Cerebellar cortex (tissue), 1 donor: ENCODE results near the gene CRTC2.

ENCODE experiments used
- DNase-seq: peaks from one replicate; pipeline ENCODE4 v3.0.0-alpha.2; 2015; ENCODE audit warnings: low spot score

The CRTC2 gene

DNA sequence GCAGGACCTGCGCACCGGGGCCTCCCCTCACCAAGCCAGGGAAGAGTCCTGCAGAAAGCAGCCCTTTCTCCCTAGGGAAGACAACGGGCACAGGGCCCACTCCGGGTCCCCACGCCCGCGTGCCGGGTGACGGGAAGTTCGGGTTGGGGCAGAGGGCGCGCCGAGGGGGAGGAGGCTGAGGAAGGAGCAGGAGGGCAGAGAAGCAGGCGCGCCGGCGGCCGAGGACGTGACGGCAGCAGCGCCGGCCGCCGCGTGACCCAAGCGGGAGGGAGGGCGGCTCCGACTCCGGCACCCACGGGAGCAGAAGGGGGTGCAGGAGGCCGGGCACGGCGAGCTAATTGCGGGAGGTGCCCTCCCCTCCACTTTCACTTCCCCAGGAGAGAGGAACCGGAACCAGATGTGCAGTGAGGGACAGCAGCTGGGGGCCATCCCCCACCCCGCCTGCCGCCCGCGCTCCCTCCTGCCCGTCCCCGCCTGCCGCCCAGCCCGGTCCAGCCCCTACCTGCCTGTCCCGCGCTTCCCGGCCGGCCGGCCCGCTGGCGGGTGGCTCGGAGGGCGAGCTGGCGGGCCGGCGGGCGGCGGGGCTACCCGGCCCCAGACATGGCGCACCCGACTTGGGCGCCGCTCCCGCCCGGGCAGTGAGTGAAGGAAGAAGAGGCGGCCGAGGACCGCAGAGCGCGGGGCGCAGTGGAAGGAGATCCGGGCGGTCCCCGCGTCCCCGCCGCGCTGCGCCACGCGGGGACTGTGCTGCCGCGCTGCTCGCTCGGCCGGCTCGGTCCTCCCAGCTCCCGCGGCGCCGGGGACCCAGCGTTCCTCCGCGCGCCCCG, 12.4 kb downstream of the CRTC2 start:
- DNase-seq: peak; percentile 61

DNA sequence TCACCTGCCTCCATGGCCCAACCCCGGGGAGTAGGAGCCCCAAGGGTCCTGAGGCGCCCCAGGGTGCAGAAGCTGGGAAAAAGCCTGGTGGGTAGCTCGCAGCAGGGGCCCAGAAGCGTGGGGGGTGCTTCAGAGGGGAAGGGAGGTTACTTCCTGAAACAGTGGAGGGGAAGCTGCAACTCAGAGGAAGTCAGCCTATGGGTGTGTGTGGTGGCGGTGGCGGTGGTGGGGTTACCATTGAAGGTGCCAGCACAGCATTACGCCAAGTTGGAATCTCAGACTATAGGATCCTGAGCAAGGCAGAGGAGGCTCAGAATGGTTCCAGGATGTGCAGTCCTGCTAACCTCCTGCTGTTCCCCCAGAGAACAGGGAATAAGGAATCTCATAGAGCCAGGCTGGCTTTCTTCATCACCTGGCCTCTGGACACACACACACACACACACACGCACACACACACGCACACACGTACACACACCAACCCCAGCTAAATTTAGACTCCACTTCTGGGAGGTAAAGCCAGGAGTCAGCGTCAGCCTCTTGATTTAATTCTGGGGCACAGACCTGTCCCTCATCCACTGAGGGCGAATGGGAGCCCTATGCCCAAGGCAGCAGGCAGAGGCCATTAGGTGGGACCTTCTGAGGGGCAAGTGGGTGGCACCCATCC, 13.1 kb downstream of the CRTC2 start:
- DNase-seq: no peak

DNA sequence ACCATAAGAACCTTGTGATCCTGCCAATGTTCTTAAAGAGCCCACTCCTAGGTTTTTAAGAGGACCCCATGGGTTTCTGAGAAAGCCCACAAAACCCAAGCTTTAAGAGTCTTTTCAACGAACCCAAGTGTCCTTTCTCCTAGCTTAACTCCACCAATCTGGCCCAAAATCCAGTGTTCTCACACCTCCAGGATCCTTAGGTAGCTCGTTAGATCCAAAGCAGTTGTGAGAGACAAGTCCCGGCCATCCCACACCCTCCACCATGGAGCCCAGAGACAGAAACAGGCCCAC, 13.6 kb downstream of the CRTC2 start:
- no peak for DNase-seq

DNA sequence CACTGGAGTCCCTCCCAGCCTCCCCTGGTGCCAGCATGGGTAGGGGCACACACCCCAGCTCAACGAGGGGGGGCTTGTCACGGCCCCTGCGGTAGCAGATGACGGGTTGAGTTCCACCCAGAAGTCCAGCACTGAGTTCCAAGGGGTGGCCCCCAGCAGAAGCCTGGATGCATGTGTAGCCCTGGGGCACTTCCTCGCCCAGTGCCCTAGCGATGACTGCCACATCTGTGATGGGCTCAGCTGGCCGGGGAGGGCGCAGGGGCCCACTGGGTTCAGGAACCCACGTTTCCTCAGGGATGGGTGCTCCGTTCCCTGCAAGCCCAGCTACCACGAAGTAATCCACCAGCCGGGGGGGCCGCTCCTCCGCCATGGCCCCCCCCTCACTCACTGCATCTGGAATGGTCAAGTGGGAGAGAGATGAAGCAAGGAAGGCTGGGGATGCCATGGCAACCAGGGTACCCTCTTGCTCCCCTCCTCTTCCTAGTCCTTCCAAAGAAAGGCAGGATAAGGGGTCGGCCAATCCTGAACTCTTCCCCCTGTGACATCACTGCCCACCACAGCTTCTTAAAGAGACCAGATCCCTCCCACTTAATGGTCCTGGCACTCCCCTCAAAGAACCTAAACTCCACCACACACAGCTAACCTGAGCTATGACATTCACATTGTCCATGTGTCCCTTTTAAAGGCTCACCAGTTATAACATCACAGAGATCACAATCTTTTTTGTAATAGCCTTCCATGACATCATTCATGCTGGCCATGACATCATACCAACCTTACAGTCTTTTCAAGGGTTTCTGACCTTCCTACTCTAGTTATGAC, 14.2 kb downstream of the CRTC2 start:
- no peak for DNase-seq

DNA sequence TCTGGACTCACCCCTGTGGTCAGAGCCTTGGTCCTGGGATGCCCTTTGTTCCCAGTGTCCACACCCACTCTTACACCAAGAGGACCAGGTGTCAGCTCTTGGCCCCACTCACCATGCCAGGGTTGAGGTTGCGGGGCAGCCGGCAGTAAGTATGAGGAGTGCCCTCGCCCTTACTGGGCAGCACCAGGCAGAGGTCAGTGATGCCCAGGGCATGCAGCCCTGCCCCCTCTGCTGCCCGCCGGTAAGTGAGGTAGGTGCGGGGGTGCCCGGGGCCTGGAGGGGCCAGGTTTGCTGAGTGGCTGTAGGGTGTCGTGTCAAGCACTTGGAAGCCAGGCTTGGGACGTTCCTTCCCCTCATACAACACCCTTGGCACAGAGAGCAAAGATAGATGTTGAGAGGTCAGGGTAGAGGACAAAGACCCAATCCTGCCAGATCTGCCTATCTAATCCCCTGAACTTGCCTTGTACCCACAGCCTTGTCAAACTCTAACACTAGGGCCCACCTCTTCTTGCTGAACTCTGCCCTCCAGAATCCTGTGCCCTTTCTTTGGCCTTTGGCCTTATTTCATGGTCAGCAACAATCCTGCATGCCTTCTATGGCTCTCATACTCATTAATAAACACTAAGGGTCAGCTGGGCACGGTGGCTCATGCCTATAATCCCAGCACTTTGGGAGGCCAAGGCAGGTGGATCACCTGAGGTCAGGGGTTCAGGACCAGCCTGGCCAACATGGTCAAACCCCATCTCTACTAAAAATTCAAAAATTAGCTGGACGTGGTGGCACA, 15.5 kb downstream of the CRTC2 start:
- no peak for DNase-seq

DNA sequence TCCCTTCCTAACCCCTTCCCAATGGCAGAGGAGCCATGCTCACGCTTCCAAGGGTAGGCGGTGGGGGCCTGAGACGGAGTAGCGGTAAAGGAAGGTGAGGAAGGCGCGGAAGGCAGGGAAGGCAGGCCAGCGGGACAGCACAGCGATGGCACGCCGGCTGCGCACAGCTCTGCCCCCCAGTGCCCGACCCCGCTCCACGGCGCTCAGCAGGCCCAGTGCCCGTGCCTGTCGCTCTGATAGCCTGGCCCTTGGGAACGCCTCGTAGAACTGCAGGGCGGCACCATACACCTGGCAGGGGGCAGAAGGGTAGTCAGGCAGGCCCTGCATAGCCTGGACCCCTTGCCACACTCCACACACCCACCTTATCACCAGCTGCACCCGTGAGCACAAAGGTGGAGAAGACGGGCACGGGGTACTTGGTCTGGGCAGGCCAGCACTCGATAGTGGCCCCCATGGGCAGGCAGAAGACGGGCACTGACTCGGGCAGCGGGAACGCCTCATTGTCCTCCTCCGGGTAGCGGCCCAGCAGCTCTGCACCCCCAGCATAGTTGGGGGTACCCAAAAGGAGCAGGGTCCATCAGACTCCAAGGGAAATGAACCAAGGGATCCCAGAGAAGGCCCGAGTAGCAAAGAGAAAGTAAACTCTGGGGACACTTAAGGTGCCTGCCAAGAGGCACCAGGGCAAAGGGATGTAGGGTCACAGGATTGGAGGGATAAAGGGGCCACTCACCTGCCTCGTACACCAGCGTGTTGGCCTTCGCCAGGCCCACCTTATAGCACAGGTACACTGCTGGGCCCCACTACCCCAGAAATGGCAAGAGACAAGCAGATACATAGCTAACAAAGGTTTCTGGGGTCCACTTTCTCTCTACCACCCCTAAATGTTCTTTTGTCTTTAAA, 16.3 kb downstream of the CRTC2 start:
- DNase-seq: no peak

DNA sequence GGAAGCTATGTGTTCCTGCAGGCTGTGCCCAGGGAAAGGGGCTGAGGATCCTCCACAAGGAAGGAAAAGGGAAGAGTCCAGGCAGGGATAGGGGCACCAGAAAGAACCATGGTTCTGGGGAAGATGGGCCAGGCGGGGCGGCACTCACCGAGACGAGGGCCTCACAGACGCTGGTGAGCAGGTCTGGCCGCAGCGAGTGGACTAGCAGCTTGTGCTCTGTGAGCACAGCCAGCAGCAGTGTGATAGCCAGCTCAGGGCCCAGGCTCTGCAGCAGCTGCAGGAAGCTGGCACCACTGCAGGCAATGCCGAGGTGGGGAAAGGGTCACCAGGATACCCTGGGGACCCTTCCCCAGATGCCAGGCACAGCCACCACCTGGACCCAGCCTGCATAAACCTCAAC, 17.7 kb downstream of the CRTC2 start:
- no peak for DNase-seq

DNA sequence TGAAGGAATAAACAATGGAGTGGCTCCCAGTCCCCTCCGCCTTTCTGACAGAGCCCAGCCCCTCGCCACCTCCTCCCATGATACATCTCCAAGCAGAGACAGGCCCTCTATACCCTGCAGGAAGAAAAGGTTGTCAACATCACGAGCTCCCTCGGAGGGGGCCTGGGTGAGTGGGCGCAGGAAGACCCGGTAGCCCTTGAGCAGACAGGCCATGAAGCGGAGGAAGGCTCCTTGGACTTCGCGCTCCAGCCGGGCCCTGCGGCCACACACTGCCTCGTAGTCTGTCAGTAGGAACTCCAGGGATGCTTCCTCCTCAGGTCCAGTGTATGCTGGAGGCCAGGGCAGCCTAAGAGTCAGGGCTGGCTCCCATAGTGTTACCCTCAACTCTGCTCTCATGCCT, 18.9 kb downstream of the CRTC2 start:
- DNase-seq: no peak

DNA sequence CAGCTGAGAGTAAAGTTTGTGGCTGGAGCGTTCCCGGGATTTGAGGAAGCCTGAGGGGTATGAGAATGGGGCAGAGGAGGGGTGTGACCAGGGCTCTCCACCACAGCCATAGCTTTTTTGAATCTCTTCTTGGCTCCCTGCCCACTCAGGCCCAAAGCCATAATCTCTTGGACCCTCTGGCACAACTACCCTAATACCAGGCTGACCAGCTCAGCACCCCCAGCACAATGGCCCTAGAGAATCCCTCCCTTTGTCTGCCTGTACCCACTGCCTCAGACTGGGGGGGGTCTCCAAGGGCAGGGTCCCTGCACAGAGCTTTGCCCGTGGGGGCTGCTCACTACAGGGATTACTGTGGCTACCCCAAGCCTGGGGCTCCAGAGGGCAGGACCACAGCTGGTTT, 19.4 kb downstream of the CRTC2 start:
- no peak for DNase-seq

DNA sequence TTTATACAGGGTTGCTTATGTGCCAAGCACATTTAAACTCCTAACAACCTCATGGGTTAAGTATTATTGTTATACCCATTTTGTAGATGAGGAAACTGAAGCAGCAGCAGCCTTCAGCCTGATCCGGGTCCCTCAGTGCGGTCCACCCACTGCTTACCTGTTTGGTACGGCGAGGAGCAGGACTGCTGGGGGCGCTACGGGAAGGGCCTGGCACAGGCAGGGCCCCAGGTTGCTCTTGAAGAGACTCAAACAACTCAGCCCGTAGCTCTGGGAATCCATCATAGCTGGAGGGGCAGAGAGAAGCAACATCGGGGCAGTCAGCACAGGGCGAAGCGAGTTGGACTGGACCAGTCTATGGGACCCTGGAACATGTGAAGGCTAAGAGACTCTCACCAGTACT, 21.1 kb downstream of the CRTC2 start:
- DNase-seq: no peak

DNA sequence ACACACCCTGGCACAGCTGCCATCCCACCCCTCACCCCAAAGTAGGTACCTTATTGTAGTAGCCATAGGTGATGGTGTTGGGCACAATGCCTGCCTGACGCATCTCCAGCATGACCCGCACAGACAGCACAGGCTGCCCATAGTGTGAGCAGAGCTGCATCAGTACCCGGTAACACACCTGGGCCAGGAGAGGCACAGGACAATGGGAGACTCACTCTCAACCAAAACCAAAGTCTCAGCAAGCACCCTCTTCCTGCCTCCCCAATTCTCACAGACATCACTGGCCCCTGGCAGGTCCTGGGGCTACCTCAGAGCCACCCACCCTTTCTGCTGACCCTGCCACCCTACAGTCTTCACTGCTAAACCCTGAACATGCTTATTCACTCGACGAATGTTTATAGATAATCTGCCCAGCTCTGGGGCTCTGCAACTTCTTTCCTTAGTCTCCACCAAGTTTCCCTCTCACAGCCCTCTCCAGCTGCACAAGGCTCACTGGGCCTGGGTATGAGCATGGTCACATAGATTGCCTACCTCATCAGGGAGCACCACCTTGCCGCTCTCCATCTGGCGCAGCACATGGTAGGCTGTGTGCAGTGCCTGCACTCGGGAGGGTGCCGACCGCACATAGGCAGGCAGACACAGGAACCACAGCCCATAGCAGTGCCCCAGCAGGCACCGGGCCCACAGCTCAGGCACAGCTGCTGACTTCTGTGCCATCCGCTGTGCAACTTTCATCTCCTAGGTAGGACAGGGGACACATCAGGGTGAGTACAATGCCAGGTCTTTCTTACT, 22.2 kb downstream of the CRTC2 start:
- DNase-seq: peak; percentile 56

DNA sequence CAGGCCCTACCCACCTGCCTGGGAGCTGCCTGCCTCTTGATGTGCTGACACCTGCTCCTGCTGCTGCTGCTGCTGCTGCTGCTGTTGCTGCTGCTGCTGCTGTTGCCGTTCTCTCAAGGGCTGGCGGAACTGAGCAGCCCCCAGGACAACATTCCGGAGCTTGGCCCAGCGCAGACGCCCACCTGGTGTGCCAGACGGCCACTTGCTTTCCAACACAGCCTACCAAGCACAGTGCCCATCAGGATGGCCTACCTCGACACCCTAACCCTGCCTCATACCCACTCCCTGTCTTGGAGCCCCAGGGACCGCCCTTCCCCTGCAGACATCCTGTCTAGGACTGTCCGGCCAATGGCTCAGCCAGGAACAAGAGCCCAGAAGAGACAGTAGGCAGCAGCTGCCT, 23.7 kb downstream of the CRTC2 start:
- no peak for DNase-seq

DNA sequence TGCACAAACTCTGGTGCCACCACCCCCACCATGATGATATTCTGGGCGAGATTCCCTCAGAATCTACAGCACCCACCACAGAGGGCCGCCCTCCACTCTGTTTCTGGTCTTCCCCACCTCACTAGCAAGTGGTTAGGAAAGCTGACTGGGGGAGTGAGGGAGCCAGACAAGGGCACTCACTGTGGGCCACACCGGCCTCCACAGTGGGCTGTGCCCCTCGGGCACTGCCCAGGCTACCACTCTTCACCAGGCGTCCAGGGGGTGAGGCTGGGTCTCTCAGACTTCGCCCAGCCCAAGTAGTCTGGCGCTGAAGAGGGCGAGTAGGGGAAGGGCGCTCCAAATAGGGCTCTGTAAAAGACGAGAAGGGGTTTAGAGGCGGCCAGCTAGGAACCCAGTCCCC, 24.5 kb downstream of the CRTC2 start:
- no peak for DNase-seq

DNA sequence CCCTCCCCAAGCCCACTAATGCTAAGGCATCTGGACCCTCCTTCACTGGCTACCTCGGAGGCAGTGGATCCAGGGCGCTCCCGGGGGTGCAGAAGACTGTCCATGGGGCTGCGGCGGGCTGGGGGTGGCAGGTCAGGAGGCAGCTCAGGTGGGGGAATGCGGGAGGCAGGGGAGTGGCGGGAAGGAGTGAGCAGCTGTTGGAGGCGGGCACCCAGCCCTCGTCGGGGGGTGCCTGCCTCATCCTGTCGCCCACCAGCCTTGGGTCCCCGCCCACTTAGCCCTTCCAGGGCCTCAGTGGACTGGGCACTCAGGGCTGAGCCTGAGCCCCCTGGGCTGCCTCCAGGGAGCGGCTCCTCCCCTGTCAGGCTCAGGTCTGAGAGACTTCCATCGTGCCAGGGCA, 25.0 kb downstream of the CRTC2 start:
- no peak for DNase-seq

DNA sequence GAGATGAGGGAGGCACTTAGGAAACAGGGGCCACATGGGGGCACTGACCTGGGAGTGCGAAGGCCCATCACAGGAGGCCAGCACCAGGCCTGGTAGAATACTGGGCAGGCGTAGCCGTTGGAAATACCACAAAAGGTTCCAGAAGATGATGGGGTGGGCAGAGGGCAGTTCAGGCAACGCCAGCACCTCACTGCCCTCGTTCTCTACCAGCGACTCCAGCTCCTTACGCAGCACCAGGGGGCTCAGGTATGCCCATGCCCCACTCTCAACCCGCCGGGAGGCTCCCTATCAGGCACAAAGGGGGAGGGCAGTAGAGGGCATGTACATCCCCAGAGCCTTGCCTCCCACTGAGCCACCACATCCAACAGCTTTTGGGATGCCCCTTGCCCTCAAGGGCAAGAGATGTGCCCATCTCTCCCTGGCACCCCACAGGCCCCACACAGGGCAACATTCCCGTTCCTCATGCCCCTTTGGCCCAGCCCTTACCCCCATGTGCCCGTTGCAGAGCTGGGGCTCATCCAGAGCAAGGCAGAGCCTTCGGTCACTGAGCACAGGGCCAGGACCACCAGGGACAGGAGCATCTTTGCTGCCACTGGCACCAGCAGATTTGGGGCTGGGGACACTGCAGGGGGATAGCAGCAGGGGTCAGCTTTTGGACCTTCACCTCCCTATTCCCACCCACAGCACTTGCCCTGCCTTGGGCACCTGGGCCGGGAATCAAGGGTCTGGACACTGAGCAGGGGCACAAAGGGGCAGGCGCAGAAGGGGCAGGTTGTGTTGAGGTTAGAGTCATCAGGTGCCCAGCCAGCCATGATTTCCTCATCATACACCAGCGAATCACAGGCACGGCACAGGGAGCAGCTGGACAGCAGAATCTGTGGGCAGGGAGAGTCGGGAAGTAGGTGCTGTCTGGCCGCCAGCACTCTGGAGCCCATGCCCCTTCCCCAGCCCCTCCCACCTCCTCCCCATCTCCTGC, 26.0 kb downstream of the CRTC2 start:
- no peak for DNase-seq

DNA sequence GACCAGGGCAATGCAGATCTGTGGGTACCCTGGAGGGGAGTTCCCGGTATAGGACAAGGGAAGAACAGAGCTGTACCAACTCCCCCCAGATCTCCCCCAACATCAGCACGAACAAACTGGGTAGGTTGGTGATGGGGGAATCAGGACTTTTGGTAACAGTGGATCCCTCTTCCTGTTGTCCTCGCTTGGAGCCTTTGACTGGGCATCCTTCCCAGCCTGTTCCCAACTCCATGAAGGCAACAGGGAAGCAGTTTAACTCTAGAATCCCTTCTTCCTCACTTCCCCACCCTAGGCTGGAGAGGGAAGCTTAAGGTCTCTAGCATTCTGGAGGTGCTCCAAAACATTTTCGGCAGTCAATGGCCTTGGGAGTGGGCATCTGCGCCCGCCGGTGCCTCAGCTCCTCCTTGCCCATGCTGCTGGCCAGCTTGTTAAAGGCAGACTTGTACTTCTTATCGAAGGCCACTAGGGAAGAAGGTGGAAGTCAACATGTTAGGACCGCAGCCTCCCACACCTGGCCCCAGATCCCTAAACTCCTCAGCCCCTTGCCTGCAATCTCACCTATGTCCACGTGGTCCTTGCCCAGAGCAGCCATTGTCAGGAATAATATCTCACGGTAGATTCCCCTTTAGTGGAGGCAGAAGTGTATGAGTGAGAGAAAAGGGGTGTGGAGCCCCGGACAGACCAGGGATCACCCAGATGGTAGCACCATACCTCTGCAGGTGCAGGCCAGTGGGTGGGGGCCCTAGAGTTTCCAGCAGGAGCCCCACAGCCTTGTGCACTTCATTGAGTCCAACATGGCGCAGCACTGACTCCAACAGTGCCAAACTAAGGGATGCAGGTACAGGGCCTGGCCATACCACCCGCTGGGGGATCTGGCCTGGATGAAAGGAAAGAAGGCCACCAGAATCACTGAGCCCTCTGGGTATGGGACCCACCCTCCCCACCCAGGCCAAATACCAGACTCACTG, 28.1 kb downstream of the CRTC2 start:
- no peak for DNase-seq

DNA sequence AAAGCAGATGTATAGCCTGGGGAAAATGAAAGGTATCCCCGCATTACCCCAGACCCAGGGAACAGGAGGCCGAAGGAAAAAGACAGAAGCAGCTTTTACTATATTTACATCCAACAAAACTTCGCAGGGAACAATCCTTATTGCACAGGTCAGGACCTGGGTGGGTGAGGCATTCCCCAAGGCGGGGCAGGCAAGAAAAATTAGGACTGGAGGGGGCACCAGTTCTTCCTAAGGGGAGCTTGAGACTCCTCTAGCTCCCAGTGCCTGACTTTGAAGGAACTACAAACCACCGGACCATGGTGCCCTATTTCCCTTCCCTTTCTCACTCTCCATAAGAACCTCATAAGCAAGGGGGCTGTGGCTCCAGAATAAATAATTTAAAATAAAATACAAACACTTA, 29.0 kb downstream of the CRTC2 start:
- DNase-seq: no peak

DNA sequence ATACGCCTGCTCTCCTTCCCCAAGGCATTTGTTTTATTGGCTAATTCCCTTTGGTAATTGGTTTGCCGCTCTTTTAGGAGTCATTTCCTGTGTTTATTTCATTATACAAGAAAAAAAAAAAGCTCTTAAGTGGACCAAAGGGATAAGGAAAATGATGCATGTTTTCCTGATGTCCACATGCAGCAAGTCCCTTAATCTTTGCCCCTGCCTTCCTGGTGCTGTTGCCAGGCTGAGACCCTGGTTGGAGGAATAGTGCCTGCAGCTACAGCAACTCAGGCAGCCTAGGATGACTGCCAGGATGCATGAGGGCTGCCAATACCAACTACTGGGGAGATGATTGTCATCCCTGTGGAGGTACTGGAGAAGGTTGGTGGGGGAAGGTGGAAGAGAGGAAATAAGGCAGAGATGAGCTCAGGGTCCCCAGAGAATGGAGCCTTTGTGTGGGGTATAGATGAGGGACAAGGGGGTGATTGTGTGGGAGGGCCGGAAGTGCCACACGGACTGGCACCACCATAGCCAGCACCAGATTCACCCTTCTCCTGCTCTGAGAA, 29.5 kb downstream of the CRTC2 start:
- no peak for DNase-seq
